Activated T-cell treated with anti-CD3 and anti-CD28 coated beads, Interleukin-2, amount 50 U/mL, for 1 hour (primary cell): Measurements from ENCODE around the gene GPHN.
"Not testable (repeated sequence)": the region's sequence is repeated elsewhere in the genome, so short reads cannot be mapped to it uniquely, and the experiment has no call there.

ENCODE experiments used
- DNase-seq: peaks from one replicate; pipeline ENCODE4 v3.0.0-alpha.2; 2020

GPHN gene

DNA sequence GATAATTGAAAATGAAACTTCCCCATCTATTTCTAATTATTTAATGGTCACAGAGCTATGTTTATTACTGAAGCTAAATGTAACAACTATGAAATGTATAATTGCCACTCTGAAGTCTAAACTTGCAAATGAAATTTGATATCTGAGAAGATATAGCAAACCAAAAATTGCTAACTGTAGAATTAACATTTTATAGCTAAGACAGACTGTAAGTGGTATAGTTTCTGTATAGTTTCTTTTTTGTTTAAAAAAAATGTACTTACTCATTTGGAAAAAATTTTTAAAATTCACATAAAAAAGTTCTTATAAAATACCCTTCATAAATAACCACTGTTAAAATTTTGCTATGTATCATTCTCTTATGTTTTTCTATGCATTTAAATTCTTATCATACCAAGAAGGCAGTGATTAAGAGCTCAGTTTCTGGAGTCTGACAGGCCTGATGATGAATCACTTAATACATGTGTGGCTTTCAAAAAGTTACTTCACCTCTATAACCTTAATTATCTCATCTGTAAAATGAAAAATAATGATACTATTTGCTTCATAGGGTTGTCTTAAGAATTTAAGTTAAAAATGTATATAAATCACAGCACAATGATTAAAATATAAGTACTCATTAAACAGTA, 466.6 kb downstream of the GPHN start:
- DNase-seq = no peak

DNA sequence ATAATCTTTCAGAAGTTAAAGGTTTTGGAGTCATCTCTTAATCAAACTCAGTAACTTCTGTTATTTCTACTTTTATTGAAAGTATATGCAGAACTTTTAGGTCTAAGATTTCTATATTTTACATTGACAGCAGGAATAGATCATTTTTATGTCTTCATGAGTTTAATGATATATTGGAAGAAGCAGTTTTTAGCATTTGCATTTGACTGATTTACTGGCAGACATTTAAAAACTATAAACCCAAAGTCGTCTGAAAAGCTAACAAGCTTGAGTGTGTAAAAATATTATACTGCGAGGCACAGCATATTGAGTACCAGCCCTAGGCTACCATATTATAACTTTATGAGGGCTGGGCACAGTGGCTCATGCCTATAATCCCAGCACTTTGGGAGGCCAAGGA, 467.3 kb downstream of the GPHN start:
- no peak for DNase-seq

DNA sequence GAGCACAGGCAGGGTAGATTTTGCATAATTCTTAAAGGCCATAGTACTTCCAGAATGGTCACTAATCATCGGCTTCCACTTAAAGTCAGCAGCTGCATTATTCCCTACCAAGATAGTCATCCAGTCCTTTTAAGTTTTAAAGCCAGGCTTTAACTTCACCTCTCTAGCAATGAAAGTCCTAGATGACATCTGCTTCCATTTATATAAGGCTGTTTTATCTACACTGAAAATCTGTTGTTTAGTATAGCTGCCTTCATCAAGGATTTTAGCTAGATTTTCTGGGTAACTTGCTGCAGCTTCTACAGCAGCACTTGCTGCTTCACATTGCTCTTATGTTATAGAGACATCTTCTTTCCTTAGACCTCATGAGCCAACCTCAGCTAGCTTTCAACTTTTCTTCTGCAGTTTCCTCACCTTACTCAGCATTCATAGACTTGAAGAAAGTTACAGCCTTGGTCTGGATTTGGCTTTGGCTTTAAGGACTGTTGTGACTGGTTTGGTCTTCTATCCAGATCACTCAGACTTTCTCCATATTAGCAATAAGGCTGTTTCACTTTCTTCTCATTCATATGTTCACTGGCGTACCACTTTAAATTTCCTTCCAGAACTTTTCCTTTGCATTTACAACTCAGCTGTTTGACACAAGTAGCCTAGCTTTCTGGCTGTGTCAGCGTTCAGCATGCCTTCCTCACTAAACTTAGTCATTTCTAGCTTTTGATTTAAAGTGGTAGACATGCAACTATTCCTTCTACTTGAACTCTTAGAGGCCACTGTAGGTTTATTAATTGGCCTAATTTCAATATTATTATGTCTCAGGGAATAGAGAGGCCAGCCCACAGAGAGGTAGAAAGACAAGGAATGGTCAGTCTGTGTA, 471.4 kb downstream of the GPHN start:
- no peak for DNase-seq

DNA sequence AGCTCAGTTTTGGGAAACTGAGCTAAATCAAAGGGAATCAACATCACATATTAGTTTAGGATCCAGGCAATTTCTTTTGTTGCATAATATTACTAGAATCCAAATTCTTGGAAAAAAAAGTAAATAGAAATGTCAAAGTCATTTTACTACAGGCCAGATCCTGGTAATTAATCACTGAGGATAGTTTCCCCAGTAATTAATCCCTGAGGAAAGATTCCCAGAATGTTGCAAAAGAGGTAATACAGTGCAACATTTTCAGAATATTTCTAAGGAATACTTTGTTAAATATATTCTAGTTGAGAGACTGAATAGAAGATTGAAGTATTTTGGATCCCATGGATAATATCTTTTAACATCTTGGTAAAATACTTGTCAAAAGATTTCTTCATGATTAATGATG, 474.3 kb downstream of the GPHN start:
- DNase-seq = no peak

DNA sequence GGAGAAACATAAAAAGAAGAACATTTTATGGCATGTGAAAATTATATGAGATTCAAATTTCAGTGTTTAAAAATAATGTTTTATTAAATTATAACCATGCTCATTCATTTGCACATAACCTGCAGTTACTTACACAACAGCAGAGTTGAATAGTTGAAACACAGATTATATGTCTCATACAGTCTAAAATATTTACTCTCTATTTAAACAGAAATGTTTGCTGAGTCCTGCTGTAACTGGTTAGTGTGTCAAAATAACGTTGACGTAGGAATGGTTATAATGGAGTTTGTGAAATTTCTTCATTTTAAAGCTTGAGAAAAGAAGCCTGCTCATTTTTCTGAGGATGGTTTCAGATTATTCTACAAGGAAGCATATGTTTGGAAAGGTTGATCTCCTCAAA, 484.8 kb downstream of the GPHN start:
- no peak for DNase-seq

DNA sequence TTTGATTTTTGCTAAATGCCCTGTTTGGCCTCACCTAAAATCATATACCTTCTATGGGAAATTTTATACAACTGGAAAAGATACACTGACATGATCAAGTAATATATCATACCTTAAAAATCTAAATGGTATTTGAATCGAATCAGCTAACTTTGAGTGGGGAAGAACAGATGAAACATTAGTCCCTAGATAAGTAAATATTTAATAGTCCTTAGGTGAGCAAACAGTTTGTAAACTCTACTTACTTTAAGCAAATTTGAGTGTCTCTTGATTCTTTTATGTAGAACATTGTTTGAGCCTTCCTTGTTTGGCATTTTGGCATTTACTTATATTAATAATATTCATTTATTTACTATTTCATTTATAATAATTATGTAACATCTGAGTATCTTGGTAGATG, 485.6 kb downstream of the GPHN start:
- DNase-seq = no peak

DNA sequence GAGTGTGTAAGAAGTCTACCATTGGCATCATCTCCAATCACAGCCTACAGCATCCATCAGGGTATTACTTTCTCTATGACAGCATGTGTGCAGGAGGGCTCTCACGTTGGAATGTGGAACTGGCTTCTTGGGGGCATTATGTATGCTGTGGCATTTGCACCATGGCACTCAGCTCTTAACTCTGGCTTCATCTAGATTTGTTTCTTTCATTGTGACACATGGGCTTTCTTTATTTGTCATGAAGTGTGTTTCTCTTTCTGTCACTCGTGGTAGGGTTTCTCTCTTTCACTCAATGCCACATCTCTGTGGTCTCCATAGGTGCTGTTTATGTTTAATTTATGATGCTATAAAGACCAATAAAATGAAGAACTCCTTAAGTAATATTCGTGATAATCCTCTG, 490.1 kb downstream of the GPHN start:
- DNase-seq = no peak

DNA sequence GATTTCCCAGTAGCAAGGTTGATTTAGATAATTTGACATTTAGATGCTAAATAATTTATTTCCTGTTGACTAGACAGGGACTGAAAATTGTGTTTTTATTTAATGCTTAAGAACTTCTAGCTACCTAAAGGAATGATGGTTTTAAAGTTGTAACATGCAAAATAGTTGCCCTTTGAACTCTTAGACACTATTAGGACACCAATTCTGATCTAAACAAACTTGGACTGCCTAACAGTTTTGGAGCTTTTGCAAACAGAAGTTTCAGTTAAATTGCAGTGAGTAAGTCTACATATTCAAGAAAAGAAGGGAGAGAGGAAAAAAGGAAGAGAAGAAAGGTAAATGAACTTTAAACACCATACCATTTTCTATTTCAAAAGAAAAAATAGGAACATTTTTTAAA, 492.0 kb downstream of the GPHN start:
- DNase-seq = no peak

DNA sequence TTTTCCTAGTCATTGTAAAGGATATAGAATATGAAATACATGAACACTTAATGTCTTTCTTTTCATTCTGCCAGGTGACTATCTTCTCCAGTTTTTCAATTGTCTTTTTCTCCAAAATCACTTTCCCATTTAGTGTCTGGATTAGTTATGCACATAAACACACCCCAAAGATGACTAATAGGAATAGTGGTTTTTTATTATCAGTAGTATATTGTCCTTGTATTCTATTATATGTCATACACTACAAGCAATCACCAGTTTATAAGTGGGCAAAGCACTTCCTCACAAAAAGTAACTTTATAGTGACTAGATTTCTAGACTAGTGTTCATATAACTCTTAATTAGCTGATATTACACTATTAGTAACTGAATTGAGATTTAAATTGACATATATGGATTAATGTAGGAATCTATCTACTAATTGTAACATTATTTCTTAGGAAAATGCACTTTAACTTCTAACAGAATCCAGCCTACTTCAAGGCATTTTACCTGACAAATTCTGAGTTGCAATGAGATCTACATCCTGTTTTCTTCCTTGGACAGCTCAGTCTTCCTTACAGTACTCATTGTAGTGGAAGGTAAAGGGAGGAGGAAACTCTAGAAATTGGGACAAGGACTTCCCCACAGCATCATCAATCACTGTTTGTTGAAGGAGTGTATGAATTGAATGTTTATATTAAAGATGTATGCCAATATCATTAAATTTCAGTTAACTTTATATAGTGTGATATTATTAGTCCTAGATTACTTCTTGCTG, 495.2 kb downstream of the GPHN start:
- DNase-seq = no peak

DNA sequence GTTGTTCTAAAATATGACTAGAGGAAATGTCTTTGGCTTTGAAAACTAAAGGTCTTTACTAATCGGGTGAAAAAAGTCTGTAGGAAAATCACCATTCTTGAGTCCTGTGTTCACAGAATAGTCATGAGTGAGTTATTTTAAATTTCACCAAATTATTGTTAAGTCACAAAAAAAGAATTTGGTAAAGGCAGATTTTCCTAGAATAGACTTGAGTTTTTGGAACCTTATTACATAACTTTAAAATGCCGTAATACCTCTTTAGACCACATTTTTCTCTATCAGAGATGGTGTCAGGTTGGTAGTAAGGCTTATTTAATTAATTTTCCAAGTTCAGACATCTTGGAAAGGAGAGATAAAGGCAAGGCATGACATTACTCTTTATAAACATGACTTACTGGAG, 496.6 kb downstream of the GPHN start:
- DNase-seq = no peak

DNA sequence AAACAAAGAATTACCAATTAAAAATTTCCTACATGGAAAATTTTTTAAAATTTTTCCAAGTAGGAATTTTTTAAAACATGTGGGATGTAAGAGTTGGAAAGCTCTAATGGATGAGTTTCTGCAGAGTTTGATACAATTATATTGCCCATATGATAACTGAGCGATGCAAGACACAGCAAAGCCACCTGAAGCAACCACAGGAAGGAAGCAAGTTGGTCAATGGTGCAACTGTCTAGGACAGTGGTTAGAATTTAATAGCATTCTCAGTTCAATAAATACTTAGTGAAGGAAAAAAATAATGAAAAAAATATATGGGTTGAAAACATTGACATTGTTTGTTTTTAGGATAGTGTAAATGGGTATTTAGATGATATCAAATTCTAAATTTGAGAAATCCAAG, 502.7 kb downstream of the GPHN start:
- no peak for DNase-seq

DNA sequence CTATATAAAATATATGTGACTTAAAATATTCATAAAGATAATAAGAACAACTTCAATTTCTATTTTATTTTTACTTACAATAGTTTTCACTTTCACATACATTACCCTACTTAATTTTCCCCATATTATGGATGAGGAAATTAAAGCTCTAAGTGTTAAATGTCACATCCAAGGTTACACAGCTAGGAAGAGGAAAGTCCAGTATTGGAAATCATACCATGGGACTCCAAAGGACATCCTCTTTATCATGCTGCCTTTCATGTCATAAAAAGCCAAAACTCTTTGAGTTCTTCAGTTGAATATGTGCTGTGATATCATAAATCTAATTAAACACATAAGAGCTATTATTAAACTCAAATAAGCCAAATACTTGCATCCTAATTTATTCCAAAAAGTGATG, 508.9 kb downstream of the GPHN start:
- DNase-seq = no peak

DNA sequence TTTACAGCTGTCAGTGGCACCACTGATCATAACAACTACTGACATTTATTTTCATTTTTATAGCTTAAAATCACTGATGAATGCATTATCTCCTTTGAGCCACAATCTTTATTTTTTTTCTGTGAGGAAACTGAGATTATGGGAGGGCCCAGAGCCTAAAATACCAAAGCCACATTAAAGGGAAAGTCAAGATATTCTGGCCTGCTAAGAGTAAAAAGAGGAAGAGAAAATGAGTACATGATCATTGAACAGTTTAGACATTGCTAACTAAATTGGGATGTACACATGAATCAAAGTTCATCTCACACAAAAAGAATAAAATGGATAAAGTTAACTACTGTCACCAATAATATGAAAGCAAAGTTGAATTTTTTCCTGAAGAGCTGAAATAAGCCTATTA, 510.8 kb downstream of the GPHN start:
- no peak for DNase-seq

DNA sequence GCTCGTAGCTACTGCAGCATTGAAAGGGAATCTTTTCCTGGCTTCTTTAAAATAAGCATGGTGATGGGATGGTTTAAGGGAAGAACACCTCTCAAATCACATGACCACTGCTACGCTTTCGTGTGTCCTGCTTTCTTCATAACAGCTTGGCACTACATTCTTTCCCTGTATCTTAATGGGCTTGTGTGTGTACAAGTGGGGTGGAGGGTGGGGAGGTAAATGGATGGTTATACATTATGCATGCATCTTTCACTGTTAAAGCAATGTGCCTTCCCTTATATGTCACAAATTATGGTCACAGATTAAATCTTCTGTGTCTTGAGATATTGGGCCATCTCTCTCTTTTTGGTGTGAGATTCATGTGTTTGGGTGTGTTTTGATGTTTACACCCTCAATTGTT, 511.8 kb downstream of the GPHN start:
- DNase-seq = no peak

DNA sequence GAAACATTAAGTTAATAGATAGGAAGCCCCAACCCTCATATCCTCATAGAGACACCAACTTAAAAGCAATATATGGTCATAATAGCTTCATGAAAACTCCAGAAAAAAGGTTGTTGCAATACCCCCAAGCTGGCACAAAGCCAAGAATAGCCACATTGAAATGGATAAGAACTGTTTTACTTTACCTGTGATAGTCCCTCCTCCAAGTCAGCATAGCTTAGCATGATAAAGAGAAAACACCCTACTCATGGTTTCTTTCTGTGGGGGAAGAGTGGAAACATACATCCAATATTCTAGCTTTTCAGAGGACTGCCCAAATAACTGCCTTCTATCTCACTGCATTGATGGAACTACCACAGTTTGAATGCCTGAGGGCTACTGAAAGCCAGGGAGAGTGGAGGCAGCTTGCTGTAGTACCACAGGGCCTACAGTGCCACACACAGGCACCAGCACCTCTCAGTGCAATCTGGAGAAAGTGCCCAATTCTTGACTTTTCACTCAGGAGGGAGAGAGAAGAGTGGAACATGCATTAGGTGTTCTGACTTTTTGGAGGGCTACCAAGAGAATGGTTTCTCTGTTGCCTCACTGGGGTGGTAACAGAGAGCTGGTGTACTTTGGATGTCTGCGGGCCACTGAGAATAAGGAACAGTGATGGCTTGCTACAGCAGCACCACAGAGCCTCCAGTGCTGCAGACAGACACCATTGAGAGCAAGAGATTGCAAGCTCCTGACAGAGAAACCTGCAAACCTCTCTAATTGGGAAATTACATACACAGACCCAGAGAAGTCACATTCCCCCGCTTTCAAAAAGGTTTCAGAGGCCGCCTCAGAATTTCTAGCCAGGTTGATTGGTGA, 524.2 kb downstream of the GPHN start:
- no peak for DNase-seq

DNA sequence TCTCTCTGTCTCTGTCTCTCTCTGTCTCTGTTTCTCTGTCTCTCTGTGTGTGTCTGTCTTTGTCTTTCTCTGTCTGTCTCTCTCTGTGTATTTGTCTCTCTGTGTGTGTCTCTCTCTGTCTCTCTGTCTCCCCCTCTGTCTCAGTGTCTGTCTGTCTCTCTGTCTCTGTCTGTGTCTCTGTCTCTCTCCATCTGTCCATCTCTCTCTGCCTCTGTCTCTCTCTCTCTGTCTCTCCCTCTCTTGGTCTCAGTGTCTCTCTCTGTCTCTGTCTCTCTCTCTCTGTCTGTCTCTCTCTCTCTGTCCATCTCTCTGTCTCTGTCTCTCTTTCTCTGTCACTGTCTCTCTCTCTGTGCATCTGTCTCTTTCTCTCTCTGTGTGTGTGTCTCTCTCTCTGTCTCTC, 537.5 kb downstream of the GPHN start:
- DNase-seq = no peak

DNA sequence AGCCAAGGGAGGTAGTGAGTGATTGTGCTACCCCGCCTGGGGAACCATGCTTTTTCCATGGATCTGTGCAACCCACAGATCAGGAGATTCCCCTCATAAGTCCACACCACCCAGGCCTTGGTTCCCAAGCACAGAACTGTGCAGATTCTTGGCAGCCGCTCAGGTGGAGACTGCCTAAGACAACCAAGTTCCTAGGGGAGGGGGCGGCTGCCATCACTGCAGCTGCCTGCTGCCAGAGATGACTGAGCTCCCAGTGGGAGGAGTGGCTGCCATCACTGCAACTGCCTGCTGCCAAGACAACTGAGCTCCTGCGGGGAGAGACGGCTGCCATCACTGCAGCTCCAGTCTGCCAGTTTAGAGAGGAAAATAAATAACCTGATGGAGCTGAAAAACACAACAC, 542.9 kb downstream of the GPHN start:
- no peak for DNase-seq

DNA sequence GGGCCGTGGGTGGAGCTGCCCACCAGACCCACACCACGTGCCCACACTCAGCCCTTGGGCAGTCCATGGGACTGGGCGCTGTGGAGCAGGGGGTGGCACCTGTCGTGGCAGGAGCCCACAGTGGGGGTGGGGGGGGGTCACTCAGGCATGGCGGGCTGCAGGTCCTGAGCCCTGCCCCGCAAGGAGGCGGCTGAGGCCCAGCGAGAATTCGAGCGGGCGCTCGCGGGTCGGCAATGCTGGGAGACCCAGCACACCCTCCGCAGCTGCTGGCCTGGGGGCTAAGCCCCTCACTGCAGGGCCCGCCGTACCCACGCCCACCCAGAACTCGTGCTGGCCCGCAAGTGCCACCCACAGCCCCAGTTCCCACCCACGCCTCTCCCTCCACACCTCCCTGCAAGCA, 548.7 kb downstream of the GPHN start:
- DNase-seq = no peak

DNA sequence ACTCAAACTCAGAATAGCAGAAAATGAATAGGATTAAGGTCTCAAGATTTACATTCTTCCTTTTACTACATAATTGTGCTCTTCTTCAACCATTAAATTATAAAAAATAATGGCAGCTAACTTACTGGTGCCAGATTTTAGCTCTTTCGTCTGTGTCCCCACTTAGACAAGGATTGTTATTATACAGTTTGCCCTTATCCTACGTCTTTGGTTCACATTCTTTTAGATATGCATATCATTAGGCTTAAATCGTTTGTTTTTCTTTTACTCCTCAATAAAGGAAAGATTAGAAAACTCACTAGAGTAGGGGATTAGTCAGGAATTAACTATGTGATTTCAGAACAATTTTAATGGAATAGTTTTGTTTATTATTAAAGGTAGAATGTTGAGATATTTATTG, 551.6 kb downstream of the GPHN start:
- no peak for DNase-seq

DNA sequence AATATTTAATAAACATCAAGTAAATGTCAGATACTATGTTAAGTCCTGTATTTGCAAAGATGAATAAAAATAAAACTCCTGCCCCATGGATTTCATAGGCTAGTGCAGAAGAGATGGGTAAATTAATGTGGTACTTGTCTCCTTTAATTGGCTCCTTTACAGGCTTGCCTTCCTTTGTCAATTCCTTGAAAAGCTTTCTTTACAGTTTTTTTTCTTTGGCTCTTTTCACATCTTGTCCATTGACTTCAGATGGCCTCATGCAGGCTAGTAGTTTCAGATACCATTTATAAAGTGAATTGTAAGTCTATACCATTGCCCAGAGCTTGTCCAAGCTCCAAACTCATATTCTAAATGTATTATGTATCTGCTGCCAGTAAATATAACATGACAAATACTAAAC, 552.6 kb downstream of the GPHN start:
- DNase-seq = no peak

DNA sequence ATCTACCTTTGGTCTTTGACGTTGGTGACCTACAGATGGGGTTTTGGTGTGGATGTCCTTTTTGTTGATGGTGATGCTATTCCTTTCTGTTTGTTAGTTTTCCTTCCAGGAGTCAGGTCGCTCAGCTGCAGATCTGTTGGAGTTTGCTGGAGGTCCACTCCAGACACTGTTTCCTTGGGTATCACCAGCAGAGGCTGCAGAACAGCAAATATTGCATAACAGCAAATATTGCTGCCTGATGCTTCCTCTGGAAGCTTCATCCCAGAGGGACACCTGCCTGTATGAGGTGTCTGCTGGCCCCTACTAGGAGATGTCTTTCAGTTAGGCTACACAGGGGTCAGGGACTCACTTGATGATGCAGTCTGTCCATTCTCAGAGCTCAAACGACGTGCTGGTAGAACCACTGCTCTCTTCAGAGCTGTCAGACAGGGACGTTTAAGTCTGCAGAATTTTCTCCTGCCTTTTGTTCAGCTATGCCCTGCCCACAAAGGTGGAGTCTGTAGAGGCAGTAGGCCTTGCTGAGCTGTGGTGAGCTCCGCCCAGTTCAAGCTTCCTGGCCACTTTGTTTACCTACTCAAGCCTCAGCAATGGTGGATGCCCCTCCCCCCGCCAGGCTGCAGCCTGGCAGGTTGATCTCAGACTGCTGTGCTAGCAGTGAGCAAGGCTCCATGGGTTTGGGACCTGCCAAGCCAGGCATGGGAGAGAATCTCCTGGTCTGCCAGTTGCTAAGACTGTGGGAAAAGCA, 559.3 kb downstream of the GPHN start:
- DNase-seq = not testable (repeated sequence)

DNA sequence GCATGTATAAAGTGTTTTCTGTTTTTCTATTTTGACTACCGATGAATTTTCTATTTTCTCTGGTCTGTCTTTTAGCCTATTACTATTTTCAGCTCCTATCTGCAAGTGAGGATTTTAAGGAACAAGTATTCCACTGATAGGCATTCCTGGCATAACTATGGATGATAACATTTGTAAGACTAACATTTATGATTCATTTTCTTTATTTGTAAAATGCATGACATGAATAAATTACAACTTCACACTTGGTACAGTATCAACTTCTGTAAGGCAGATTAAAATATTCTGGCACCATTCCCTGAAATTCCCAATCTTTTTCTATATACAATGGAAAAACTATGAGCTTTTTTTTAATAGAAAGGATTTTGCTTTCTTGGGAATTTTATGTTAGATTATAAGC, 560.3 kb downstream of the GPHN start:
- DNase-seq = no peak
